Measurements from ENCODE around the gene DDR2.

- TF ChIP-seq POLR2AphosphoS5 (IDR thresholded peaks at IDR 0.05; ENCODE audit: low read depth, low read length) (no peak), TAF1 (IDR thresholded peaks at IDR 0.05; ENCODE audit: low read depth, low read length) (no peak)
Observed at GRCh38 chr1:162753998-162754585, 121.8 kb downstream of the DDR2 start.

Measured in GM12891 (cell line).